PC-3 (cell line): ENCODE results near the gene CCM2. TPM values are rescaled to one million over a fixed set of nuclear protein-coding genes. Genes with fewer than 3 reads are reported as not detected.

Experiments
- ATAC-seq: fragments of 200-7000 bp; cut with Tn5 transposase; 2 replicates; pipeline ENCODE4 v1.9.1; 2020; ENCODE audit warnings: mild to moderate bottlenecking, moderate library complexity
- BruUV-seq: library from RNA; stranded (reverse); fragments of 400-500 nt; replicated peaks from 2 replicates; lab custom pipeline; 2021; lab: Mats Ljungman, UMichigan
- CTCF ChIA-PET: fragments of 300-600 bp; sonication (Branson Sonifier 250); formaldehyde crosslinking; loops from one replicate; lab custom pipeline; 2022; ENCODE audit warnings: antibody characterized with exemption; lab: Charles Lee
- POLR2A ChIA-PET: fragments of 300-600 bp; sonication (Branson Sonifier 250); formaldehyde crosslinking; loops from one replicate; lab custom pipeline; 2022; ENCODE audit warnings: antibody characterized with exemption; ENCODE audit not compliant: unreplicated experiment; lab: Charles Lee
- DNase-seq: peaks from one replicate; pipeline ENCODE4 v3.0.0-alpha.2; 2015
- H2AFZ ChIP-seq: fragments of 300-600 bp; sonication (generic); 2 replicates; pipeline ENCODE4 v1.6.0; 2016; ENCODE audit warnings: antibody characterized with exemption, low read length
- H3F3A ChIP-seq: fragments of 300-600 bp; sonication (generic); one replicate; pipeline ENCODE4 v1.6.0; 2017; ENCODE audit warnings: antibody characterized with exemption, low read length, control low read depth, mild to moderate bottlenecking; ENCODE audit not compliant: unreplicated experiment
- H3K27ac ChIP-seq: fragments of 300-600 bp; sonication (generic); 2 replicates; pipeline ENCODE4 v1.5.1; 2016; ENCODE audit warnings: mild to moderate bottlenecking, low read length
- H3K27me3 ChIP-seq: fragments of 300-600 bp; sonication (generic); 2 replicates; pipeline ENCODE4 v1.6.1; 2016; ENCODE audit warnings: low read length, mixed read lengths
- H3K36me3 ChIP-seq: fragments of 300-600 bp; sonication (generic); 2 replicates; pipeline ENCODE4 v1.6.1; 2016; ENCODE audit warnings: low read depth, mixed run types, low read length, mixed read lengths
- H3K4me1 ChIP-seq: fragments of 300-600 bp; sonication (generic); 2 replicates; pipeline ENCODE4 v1.5.1; 2016; ENCODE audit warnings: low read length; ENCODE audit not compliant: insufficient read depth
- H3K4me2 ChIP-seq: fragments of 300-600 bp; sonication (generic); 2 replicates; pipeline ENCODE4 v1.6.0; 2016; ENCODE audit warnings: low read length
- H3K4me3 ChIP-seq: fragments of 300-600 bp; sonication (generic); 2 replicates; pipeline ENCODE4 v1.5.1; 2016; ENCODE audit warnings: mild to moderate bottlenecking, low read length, mixed read lengths
- H3K79me2 ChIP-seq: fragments of 300-600 bp; sonication (generic); 2 replicates; pipeline ENCODE4 v1.6.1; 2017; ENCODE audit warnings: low read length, mixed read lengths
- H3K9ac ChIP-seq: fragments of 300-600 bp; sonication (generic); 2 replicates; pipeline ENCODE4 v1.6.0; 2016; ENCODE audit warnings: mild to moderate bottlenecking, low read length
- H3K9me2 ChIP-seq: fragments of 300-600 bp; sonication (generic); replicated peaks from 2 replicates; pipeline ENCODE4 v1.6.1; 2016; ENCODE audit warnings: mixed run types, low read length, mixed read lengths
- H3K9me3 ChIP-seq: fragments of 300-600 bp; sonication (generic); 2 replicates; pipeline ENCODE4 v1.6.1; 2016; ENCODE audit warnings: low read length, mixed read lengths
- H4K20me1 ChIP-seq: fragments of 300-600 bp; sonication (generic); 2 replicates; pipeline ENCODE4 v1.6.1; 2016; ENCODE audit warnings: low read length, mixed read lengths
- EZH2 ChIP-seq: fragments of 300-600 bp; sonication (generic); IDR thresholded peaks from one replicate; pipeline ENCODE4 v1.6.1; 2017; ENCODE audit warnings: antibody characterized with exemption, mild to moderate bottlenecking, low read length; ENCODE audit not compliant: unreplicated experiment
- EZH2phosphoT487 ChIP-seq: fragments of 300-600 bp; sonication (generic); IDR thresholded peaks from 2 replicates; pipeline ENCODE4 v1.6.1; 2018; ENCODE audit warnings: mild to moderate bottlenecking, antibody characterized with exemption, low read length, borderline replicate concordance
- intact Hi-C: fragments of 100-400 bp; cut with micrococcal nuclease; formaldehyde crosslinking; loops from 2 replicates; pipeline ENCODE4 v1.9.0; 2023
- total RNA-seq: library from RNA; depleted of rRNA; stranded (reverse); fragments of >200 nt; gene quantifications from 2 replicates; pipeline ENCODE4 v1.2.3, GENCODE V29; 2014
- TF ChIP-seq, protein P1 (sequence below): fragments of 300-600 bp; sonication (generic); conservative IDR thresholded peaks from 2 replicates; pipeline ENCODE4 v1.5.1; 2017; ENCODE audit warnings: antibody characterized with exemption, low read depth, mild to moderate bottlenecking, low read length

Gene CCM2
- total RNA-seq, 1 experiment from 2014 or later = 56.6 TPM

DNA sequence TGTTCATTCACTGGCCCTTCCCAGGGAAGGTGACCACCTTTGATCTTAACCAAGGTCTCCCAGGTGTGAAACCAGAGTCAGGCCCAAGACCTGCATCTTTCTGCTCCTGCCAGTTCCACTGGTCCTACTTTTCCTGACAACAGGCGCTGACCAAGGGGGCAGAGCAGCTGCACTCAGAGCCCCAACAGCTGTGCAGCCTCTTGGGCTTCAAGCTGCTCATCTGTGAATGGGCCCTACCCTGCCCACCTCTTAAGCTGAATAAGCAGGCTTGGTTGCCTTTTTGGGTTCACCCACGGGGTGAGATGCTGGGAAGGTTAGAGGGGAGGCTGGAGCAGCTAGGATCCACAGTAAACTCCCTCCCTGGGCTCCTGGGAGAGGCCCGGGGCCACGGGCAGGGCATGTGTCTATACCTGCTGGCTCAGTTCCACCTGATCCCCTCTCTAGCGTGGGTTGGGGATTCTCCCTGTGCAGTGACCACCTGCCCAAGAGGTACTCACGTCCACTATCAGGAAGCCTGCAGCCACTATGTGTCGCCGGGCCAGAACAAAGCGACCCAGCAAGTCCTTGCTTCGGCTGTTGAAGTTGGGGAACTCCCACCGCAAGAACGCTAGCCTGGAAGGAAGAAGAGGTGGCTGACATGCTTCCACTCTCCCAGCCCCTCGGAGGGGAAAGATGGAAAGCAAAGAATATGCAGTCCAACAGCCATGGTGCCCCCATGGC lies 100.9 kb downstream of the CCM2 start:
- ATAC-seq (no peak), DNase-seq (no peak)
- Histone ChIP-seq H3K79me2 (peaks cover 7% of the 10 kb centered on the region), H3K4me1 (no peaks in the 10 kb centered on the region), H4K20me1 (peaks cover 3% of the 10 kb centered on the region; the same call in 1 of the 2 replicates), H3K36me3 (peaks cover 62% of the 10 kb centered on the region), H2AFZ (no peak overlapping the region), H3K4me3 (no peak overlapping the region), H3K9ac (no peak overlapping the region), H3F3A (no peaks in the 10 kb centered on the region), H3K9me2 (no peaks in the 10 kb centered on the region), H3K9me3 (no peaks in the 10 kb centered on the region), H3K27me3 (no peaks in the 10 kb centered on the region), H3K27ac (no peak overlapping the region), H3K4me2 (no peak overlapping the region)
- intact Hi-C loops = no loop called here
- no TSS peak for BruUV-seq
- TF ChIP-seq EZH2 (no peak), EZH2phosphoT487 (no peak)
- TF ChIP-seq, protein P1, sequence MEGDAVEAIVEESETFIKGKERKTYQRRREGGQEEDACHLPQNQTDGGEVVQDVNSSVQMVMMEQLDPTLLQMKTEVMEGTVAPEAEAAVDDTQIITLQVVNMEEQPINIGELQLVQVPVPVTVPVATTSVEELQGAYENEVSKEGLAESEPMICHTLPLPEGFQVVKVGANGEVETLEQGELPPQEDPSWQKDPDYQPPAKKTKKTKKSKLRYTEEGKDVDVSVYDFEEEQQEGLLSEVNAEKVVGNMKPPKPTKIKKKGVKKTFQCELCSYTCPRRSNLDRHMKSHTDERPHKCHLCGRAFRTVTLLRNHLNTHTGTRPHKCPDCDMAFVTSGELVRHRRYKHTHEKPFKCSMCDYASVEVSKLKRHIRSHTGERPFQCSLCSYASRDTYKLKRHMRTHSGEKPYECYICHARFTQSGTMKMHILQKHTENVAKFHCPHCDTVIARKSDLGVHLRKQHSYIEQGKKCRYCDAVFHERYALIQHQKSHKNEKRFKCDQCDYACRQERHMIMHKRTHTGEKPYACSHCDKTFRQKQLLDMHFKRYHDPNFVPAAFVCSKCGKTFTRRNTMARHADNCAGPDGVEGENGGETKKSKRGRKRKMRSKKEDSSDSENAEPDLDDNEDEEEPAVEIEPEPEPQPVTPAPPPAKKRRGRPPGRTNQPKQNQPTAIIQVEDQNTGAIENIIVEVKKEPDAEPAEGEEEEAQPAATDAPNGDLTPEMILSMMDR = no peak
- CTCF ChIA-PET = no interaction called here
- POLR2A ChIA-PET = no interaction called here

DNA sequence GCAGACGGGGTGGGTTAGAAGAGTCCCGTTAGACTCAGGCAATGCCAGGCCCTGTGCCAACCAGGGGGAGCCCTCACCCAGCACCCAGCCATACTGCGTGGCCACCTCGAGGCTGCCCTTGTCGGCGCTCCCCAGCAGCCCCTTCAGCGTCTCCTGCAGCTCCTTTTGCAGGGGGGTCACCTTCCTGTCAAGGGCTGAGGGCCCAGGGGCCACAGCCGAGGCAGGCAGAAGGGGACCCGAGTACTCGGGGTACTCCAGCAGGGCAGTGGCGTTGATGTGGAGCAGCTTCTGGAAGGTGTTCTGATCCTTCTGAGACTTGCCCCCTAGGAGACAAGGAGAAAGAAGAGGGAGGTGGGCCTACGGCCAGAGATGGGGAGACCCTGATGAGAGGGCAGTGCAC lies 101.7 kb downstream of the CCM2 start:
- TF ChIP-seq, protein P1 = no peak
- TF ChIP-seq EZH2 = no peak
- no peak for TF ChIP-seq EZH2phosphoT487
- H3K79me2 ChIP-seq = peaks cover 14% of the 10 kb centered on the region
- peaks cover 10% of the 10 kb centered on the region; the same call in 1 of the 2 replicates for H4K20me1 ChIP-seq
- H2AFZ ChIP-seq = no peak overlapping the region
- no peaks in the 10 kb centered on the region for H3F3A ChIP-seq
- H3K27me3 ChIP-seq = no peaks in the 10 kb centered on the region
- H3K9ac ChIP-seq = no peak overlapping the region
- DNase-seq (no peak), ATAC-seq (no peak)
- peaks cover 70% of the 10 kb centered on the region for H3K36me3 ChIP-seq
- no peaks in the 10 kb centered on the region for H3K9me3 ChIP-seq
- intact Hi-C loops = no loop called here
- H3K4me2 ChIP-seq = no peak overlapping the region
- POLR2A ChIA-PET = no interaction called here
- no peak overlapping the region for H3K27ac ChIP-seq
- no peaks in the 10 kb centered on the region for H3K4me1 ChIP-seq
- H3K4me3 ChIP-seq = no peak overlapping the region
- H3K9me2 ChIP-seq = no peaks in the 10 kb centered on the region
- CTCF ChIA-PET = no interaction called here
- no TSS peak for BruUV-seq
